GM12891 (cell line): ENCODE results near the gene CIPC.

Experiments used
- PAX5 ChIP-seq: IDR thresholded peaks from 2 replicates; pipeline ENCODE4 v1.6.1; 2011; ENCODE audit warnings: low read length, moderate library complexity, mild to moderate bottlenecking; ENCODE audit not compliant: insufficient read depth, severe bottlenecking
- POLR2A ChIP-seq: IDR thresholded peaks from 2 replicates; pipeline ENCODE4 v1.6.1; 2011; ENCODE audit warnings: low read depth, low read length, control low read depth
- POLR2AphosphoS5 ChIP-seq: IDR thresholded peaks from 2 replicates; pipeline ENCODE4 v1.6.1; 2011; ENCODE audit warnings: low read depth, low read length, control low read depth
- TAF1 ChIP-seq: IDR thresholded peaks from 2 replicates; pipeline ENCODE4 v1.6.1; 2011; ENCODE audit warnings: low read depth, low read length, control low read depth

DNA sequence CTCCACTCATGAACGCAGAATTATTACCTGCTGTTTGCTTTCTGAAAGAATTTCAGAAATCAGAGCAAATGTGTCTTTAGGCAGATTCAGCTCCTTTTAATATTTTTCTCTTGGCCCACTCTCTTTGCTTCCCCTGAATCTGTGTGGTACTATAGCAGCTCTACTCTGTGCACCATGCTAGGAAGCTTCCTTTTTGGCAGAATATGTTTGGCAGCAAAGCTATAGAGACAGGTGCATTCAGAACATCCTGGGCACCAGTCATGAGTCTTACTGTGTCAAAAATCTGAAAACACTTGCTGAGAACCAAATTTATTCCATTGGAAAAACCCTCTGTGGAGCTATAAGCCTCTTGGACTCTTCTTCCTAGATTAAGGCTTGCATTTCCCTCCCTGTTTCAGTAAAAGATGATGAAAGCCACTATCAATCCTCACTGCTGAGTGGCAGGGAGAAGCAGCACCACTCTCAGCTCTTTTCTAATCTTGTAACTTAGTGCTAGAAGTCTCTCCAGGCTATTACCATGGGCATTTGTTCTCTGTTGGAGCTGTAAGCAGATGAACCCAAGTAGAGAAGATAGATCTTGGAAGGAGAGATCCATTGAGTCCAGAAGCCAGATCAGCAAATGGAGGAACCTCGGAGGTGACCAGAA is 18.2 kb downstream of the CIPC start:
- TF ChIP-seq PAX5 (no peak), POLR2A (no peak), POLR2AphosphoS5 (no peak), TAF1 (no peak)
